Activated CD4-positive, CD25-positive, alpha-beta regulatory T cell treated with anti-CD3 and anti-CD28 coated beads, Interleukin-2, amount 50 U/mL, for 24 hours (primary cell): ENCODE results near the gene RORC.
"Not testable (repeated sequence)": the region's sequence is repeated elsewhere in the genome, so short reads cannot be mapped to it uniquely, and the experiment has no call there.

Source experiments
- ATAC-seq, 2 donors: fragments of 150-1000 bp; cut with Tn5 transposase; one replicate each; pipeline ENCODE4 v1.10.0; 2021; ENCODE audit warnings: mild to moderate bottlenecking in 1 of 2, moderate library complexity in 1 of 2

Gene RORC

GRCh38 chr1:151803915-151804314, 27.7 kb downstream of the RORC start:
- no peak for ATAC-seq

- no peak for ATAC-seq
These were observed 28.4 kb downstream of the RORC start for GRCh38 chr1:151803164-151803563.

GRCh38 chr1:151802372-151802771, 29.2 kb downstream of the RORC start:
- ATAC-seq: no peak

GRCh38 chr1:151801846-151802245, 29.8 kb downstream of the RORC start:
- ATAC-seq: no peak

- ATAC-seq: no peak
These were observed 30.2 kb downstream of the RORC start for GRCh38 chr1:151801310-151801820.

- ATAC-seq: no peak
These were observed 30.8 kb downstream of the RORC start for GRCh38 chr1:151800830-151801229.

- no peak for ATAC-seq
These were observed 32.2 kb downstream of the RORC start for GRCh38 chr1:151799179-151800022.

- ATAC-seq: no peak
These were observed 33.0 kb downstream of the RORC start for GRCh38 chr1:151798571-151798970.

GRCh38 chr1:151790940-151791651, 40.5 kb downstream of the RORC start:
- no peak for ATAC-seq

- ATAC-seq: peak; percentile 99
These were observed 41.3 kb downstream of the RORC start, which contains the start of gene TDRKH for GRCh38 chr1:151790071-151790939. Gene TDRKH, minus strand, starts transcription at chr1:151790500. Its CDS starts 7,478 bp downstream, at chr1:151783022.

- no peak for ATAC-seq
These were observed 43.9 kb downstream of the RORC start for GRCh38 chr1:151787689-151788088.

- no peak for ATAC-seq
These were observed 47.8 kb downstream of the RORC start for GRCh38 chr1:151783796-151784195.

GRCh38 chr1:151782741-151783140, 48.9 kb downstream of the RORC start:
- ATAC-seq: no peak

- ATAC-seq: not testable (repeated sequence)
These were observed 49.6 kb downstream of the RORC start for GRCh38 chr1:151782026-151782425.

GRCh38 chr1:151780736-151781135, 50.9 kb downstream of the RORC start:
- ATAC-seq: not testable (repeated sequence)

- ATAC-seq: no peak
These were observed 51.8 kb downstream of the RORC start for GRCh38 chr1:151779852-151780251.

GRCh38 chr1:151777317-151777716, 54.3 kb downstream of the RORC start:
- ATAC-seq: no peak

- ATAC-seq: no peak
These were observed 54.9 kb downstream of the RORC start for GRCh38 chr1:151776665-151777062.

GRCh38 chr1:151775894-151776664, 55.5 kb downstream of the RORC start:
- no peak for ATAC-seq

GRCh38 chr1:151774256-151774922, 57.2 kb downstream of the RORC start:
- no peak for ATAC-seq

- no peak for ATAC-seq
These were observed 57.9 kb downstream of the RORC start for GRCh38 chr1:151773702-151774101.
